Lung (tissue), 12 donors: ENCODE results near the gene PRKCH. TPM values are rescaled to one million over a fixed set of nuclear protein-coding genes. Genes with fewer than 3 reads are reported as not detected.

Experiments used
- ATAC-seq: fragments of 200-7000 bp; cut with Tn5 transposase; one replicate; pipeline ENCODE4 v1.9.1; 2020; ENCODE audit warnings: moderate number of reproducible peaks; ENCODE audit not compliant: insufficient read depth, low FRiP score
- DNase-seq, 3 donors: peaks; one replicate each; pipeline ENCODE4 v3.0.0-alpha.2; 2013 to 2017
- H3K27ac ChIP-seq, 2 donors: one replicate each; pipeline ENCODE4 v1.5.1; 2013; ENCODE audit warnings: mild to moderate bottlenecking in 2 of 2, moderate library complexity in 2 of 2, control low read depth in 1 of 2, inconsistent platforms in 1 of 2, low read depth in 1 of 2, low read length in 1 of 2
- H3K27me3 ChIP-seq, 3 donors: one replicate each; pipeline ENCODE4 v1.5.1; 2013; ENCODE audit warnings: low read length in 2 of 3; ENCODE audit not compliant: control insufficient read depth in 3 of 3, insufficient read depth in 3 of 3
- H3K36me3 ChIP-seq, 4 donors: one replicate each; pipeline ENCODE4 v1.5.1; 2013; ENCODE audit warnings: low read length in 4 of 4, mild to moderate bottlenecking in 1 of 4, moderate library complexity in 1 of 4; ENCODE audit not compliant: control insufficient read depth in 4 of 4, insufficient read depth in 4 of 4
- H3K4me1 ChIP-seq, 5 donors: one replicate each; pipeline ENCODE4 v1.5.1; 2013; ENCODE audit warnings: low read length in 5 of 5, mild to moderate bottlenecking in 2 of 5, moderate library complexity in 1 of 5; ENCODE audit not compliant: control insufficient read depth in 5 of 5, insufficient read depth in 5 of 5
- H3K4me3 ChIP-seq: one replicate; pipeline ENCODE4 v1.5.1; 2013; ENCODE audit warnings: mild to moderate bottlenecking, control low read depth, moderate library complexity
- H3K9ac ChIP-seq, 2 donors: one replicate each; pipeline ENCODE4 v1.5.1; 2013; ENCODE audit warnings: low read length in 2 of 2, control low read depth in 1 of 2; ENCODE audit not compliant: insufficient read depth in 1 of 2
- H3K9me3 ChIP-seq, 4 donors: one replicate each; pipeline ENCODE4 v1.5.1; 2013; ENCODE audit warnings: low read length in 3 of 4, mild to moderate bottlenecking in 1 of 4, moderate library complexity in 1 of 4; ENCODE audit not compliant: control insufficient read depth in 4 of 4, insufficient read depth in 3 of 4
- CTCF ChIP-seq: IDR thresholded peaks from 2 replicates; pipeline ENCODE4 v1.5.1; 2012; ENCODE audit warnings: mild to moderate bottlenecking; ENCODE audit errors: control extremely low read depth, extremely low read depth
- WGBS, 2 donors: extraction: QIAGEN DNeasy Blood & Tissue Kit; methylation state at CpG; one replicate each; pipeline ENCODE4 v1.1.7; 2013; 5-methylcytosine and 5-hydroxymethylcytosine counted together
- polyA plus RNA-seq, 2 donors: library from polyadenylated mRNA; stranded (reverse); fragments of 200-250 nt; gene quantifications; one replicate each; pipeline ENCODE4 v1.2.1, GENCODE V29; 2013
- total RNA-seq, 2 donors: library from RNA; depleted of rRNA in 1 of 2; stranded (reverse); fragments of >200 nt in 1 of 2; gene quantifications; one replicate each; pipeline ENCODE4 v1.2.1, GENCODE V29; 2014 to 2021
- donor health status: control.
- donor health status: control.
- donor health status: Bipolar disorder and iron deficiency.
- donor health status: healthy.
- donor health status: DM: yes; HTN: yes; CAD: no.

The PRKCH gene
- total and polyA plus RNA-seq, 4 donors, result 12.9 to 126 (median 51.4) TPM

- H3K27me3 ChIP-seq, result no peaks in the 10 kb centered on the region
- H3K4me1 ChIP-seq, result peaks cover 15 to 34% (median 21%) of the 10 kb centered on the region in 5 donors
- no peak for ATAC-seq
- WGBS, 2 donors, result 94 to 96% methylated on average over 5 of the region's 5 CpGs
- no peak overlapping the region for H3K9ac ChIP-seq
- H3K27ac ChIP-seq, result no peak overlapping the region
- DNase-seq, result no peak
- no peak overlapping the region for H3K4me3 ChIP-seq
- no peak for TF ChIP-seq CTCF
- no peaks in the 10 kb centered on the region for H3K9me3 ChIP-seq
- peaks cover 0 to 4% (median 0%) of the 10 kb centered on the region in 4 donors for H3K36me3 ChIP-seq
Measured at GRCh38 chr14:61481701-61482100, 160.3 kb downstream of the PRKCH start.

GRCh38 chr14:61482348-61483206 is 161.2 kb downstream of the PRKCH start:
- no peak for TF ChIP-seq CTCF
- H3K4me1 ChIP-seq, result peaks cover 12 to 27% (median 24%) of the 10 kb centered on the region in 5 donors
- H3K27ac ChIP-seq, result no peak overlapping the region
- H3K36me3 ChIP-seq, result peaks cover 0 to 7% (median 0%) of the 10 kb centered on the region in 4 donors
- WGBS, 2 donors, result 70% methylated on average over 8 of the region's 8 CpGs
- no peak overlapping the region for H3K4me3 ChIP-seq
- peak in 1 of 3 donors; percentile 76 for DNase-seq
- ATAC-seq, result no peak
- no peak overlapping the region for H3K9ac ChIP-seq
- H3K27me3 ChIP-seq, result no peaks in the 10 kb centered on the region
- H3K9me3 ChIP-seq, result no peaks in the 10 kb centered on the region

GRCh38 chr14:61483476-61483875 is 162.1 kb downstream of the PRKCH start:
- H3K9me3 ChIP-seq, result no peaks in the 10 kb centered on the region
- H3K9ac ChIP-seq, result no peak overlapping the region
- no peak overlapping the region for H3K27ac ChIP-seq
- no peak for DNase-seq
- ATAC-seq, result no peak
- no peak for TF ChIP-seq CTCF
- WGBS, 2 donors, result 90 to 94% methylated on average over 7 of the region's 7 CpGs
- no peak overlapping the region for H3K4me3 ChIP-seq
- H3K27me3 ChIP-seq, result no peaks in the 10 kb centered on the region
- H3K4me1 ChIP-seq, result peaks cover 10 to 23% (median 20%) of the 10 kb centered on the region in 5 donors
- H3K36me3 ChIP-seq, result peaks cover 0 to 7% (median 0%) of the 10 kb centered on the region in 4 donors
